NB4 (cell line): ENCODE measurements around the gene TMEM114.

ENCODE experiments used
- CTCF ChIP-seq: IDR thresholded peaks from one replicate; pipeline ENCODE4 v1.5.1; 2012; ENCODE audit warnings: low read depth, low read length
- POLR2A ChIP-seq: IDR thresholded peaks from 2 replicates; pipeline ENCODE4 v1.6.1; 2011; ENCODE audit warnings: mild to moderate bottlenecking; ENCODE audit not compliant: insufficient read length; ENCODE audit errors: extremely low read depth

- no peak for TF ChIP-seq CTCF
- no peak for TF ChIP-seq POLR2A
These were observed 61.8 kb downstream of the TMEM114 start for GRCh38 chr16:8528471-8528870.
